HG02973 (cell line): ENCODE results near the gene SAP30BP.

ENCODE experiments used
- ATAC-seq: cut with Tn5 transposase; IDR thresholded peaks from one replicate; pipeline ENCODE4 v1.9.1; 2021; ENCODE audit warnings: moderate library complexity; ENCODE audit not compliant: unreplicated experiment

The SAP30BP gene

GRCh38 chr17:75755205-75755901 lies 88.2 kb downstream of the SAP30BP start:
- ATAC-seq, result no peak

GRCh38 chr17:75755990-75756389 lies 88.9 kb downstream of the SAP30BP start:
- ATAC-seq, result no peak

GRCh38 chr17:75756451-75757085 lies 89.4 kb downstream of the SAP30BP start:
- ATAC-seq, result no peak

GRCh38 chr17:75757086-75757681 lies 90.0 kb downstream of the SAP30BP start:
- ATAC-seq, result no peak
